Activated CD4-positive, alpha-beta T cell treated with anti-CD3 and anti-CD28 coated beads for 1 hour (primary cell): Measurements from ENCODE around the gene PTPA.
"Not testable (repeated sequence)": the region's sequence is repeated elsewhere in the genome, so short reads cannot be mapped to it uniquely, and the experiment has no call there.

Experiments
- DNase-seq: peaks from one replicate; pipeline ENCODE4 v3.0.0-alpha.2; 2020

PTPA gene

DNA sequence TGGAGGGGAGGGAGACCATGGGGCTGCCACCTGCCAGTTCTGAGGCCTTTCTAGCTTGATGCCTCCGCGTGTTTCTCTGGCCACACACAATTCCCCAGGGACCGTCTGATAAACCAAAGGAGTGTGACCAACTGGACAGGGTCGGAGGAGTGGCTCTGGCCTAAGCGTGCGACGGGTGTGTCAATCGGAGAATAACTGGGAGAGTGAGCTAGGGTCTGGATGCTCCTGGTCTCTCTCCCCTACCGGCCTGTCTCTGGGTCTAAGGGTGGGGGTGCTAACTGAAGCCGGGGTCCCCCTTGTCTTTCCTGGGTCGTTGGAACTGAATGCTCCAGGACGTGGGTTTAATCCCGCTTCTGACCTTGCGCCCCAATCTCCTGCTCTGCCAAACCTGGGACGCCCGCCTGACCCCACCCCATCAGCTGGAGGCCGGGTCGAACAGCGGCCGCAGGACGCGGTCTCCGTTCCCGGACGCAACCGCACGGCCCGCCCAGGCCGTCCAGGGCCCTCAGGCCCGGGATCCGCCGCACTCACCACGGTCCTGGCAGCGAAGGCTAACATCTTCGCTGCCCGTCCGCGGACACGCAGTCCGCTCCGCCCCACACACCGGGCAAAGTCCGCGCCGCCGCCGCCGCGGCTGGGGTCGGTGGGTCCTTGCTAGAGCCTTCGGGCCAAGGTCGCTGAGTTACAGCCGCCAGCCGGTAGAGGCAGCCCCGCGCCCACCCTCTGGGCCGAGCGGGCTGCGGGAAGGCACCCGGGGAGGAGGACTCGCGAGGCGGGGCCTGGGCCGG lies 1.1 kb upstream of the PTPA start:
- no peak for DNase-seq

DNA sequence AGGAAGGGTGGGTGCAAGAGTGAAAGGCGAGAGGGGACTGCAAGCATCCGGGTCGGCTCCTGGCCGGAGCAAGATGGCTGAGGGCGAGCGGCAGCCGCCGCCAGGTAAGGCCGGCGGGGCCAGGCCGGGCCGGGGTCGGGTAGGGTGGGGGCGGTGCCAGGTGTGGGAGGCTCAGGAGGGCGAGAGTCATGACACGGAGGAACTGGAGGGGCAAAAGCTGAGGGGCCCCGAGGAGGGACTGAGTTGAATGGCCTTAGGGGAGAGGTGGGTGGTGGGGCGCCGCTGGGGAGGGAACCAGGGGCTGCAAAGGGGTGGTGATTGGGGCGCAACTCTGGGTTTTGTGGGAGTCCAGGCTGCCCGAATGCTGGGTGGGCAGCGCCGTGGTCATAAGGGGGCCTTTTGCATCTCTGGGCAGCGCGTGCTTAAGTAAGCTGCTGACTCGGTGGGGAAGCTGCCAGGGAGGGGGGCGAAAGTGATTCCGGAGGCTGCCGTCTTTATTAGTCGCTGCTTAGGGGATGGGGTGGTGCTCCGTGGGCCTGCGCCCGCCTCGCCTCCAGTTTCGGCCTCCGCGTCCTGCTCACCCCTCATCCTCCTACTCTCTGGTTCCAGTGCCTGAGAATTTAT lies 425 bp downstream of the PTPA start:
- DNase-seq, result no peak

DNA sequence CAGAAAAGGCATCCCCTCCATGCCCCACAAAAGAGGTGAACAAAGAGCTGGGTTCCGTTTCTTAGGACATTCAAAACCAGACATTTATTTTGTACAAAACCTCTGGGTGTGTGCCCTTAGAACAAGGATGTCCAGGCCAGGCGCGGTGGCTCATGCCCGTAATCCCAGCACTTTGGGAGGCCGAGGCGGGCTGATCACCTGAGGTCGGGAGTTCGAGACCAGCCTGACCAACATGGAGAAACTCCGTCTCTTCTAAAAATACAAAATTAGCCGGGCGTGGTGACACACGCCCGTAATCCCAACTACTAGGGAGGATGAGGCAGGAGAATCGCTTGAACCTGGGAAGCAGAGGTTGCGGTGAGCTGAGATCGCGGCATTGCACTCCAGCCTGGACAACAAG lies 1.3 kb downstream of the PTPA start:
- not testable (repeated sequence) for DNase-seq

DNA sequence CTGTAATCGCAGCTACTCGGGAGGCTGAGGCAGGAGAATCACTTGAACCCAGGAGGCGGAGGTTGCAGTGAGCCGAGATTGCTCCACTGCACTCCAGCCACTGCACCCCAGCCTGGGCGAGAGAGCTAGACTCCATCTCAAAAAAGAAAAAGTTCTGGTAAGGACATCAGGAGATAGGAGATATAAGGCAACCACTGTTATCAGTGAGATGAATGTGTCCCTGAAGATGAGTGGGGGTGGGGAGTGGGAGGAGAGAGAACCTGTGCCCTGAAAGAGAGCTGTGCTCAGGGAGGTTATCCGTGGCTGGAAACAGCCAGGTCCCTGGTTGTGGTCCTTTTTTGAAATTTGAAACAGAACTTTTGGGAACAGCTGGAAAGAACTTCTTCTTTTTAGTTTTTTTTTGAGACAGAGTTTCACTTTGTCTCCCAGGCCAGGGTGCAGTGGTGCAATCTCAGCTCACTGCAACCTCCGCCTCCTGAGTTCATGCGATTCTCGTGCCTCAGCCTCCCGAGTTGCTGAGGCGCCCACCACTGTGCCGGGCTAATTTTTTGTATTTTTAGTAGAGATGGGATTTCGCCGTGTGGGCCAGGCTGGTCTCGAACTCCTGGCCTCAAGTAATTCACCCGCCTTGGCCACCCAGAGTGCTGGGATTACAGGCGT lies 2.6 kb downstream of the PTPA start:
- DNase-seq, result no peak

DNA sequence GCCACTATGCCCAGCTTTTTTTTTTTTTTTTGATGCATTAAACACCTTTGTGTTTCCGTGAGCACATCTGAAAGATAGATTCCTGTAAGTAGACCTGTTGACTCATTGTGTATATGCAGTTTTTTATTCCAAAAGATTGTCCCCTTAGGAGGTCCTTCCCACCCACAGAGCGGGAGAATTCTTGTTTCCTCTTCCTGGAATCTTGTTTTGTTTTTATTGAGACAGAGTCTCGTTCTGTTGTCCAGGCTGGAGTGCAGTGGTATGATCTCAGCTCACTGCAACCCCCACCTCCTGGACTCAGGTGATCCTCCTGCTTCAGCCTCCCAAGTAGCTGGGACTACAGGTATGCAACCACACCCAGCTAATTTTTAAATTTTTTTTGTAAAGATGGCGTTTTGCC lies 7.6 kb downstream of the PTPA start:
- DNase-seq, result no peak

DNA sequence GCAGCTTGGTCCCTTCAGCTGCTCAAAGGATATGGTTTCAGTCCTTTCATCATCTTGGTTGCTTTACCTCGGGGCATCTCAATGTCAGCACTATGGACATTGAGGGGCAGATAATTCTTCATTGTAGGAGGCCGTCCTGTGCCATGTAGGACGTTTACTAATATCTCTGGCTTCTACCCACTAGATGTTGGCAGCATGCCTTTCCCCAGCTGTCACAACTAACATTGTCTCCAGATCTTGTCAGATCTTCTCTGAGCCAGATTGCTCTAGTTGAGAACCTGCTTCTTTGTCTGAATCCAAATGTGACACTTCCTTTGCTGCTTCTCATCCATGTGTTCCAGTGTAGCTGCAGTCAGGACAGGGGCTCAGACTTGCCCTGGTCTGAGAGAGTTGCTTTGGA lies 10.3 kb downstream of the PTPA start:
- no peak for DNase-seq

DNA sequence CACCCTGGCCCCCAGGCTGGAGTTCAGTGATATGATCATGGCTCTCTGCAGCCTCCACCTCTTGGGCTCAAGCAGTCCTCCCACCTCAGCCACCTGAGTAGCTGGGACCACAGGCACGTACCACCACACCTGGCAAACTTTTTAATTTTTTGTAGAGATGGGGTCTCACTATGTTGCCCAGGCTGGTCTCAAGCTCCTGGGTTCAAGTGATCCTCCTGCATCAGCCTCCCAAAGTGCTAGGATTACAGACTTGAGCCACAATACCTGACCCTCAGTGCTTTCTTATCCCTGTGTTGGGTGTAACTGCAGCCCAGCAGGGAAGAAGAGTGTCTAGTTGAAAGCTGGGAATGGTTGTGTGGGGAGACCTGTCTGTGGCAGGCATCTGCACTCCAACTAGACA lies 10.9 kb downstream of the PTPA start:
- DNase-seq, result no peak

DNA sequence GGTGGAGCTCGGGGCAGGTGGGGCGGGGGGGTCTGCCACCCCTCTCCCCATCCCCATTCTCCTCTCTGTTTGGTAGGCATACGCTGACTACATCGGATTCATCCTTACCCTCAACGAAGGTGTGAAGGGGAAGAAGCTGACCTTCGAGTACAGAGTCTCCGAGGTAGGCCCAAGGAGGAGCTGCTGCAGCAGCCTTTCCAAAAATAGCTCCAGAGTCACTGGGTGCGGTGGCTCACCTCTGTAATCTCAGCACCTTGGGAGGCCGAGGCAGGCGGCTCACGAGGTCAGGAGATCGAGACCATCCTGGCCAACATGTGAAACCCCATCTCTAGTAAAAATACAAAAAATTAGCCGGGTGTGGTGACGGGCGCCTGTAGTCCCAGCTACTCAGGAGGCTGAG lies 11.8 kb downstream of the PTPA start:
- not testable (repeated sequence) for DNase-seq

DNA sequence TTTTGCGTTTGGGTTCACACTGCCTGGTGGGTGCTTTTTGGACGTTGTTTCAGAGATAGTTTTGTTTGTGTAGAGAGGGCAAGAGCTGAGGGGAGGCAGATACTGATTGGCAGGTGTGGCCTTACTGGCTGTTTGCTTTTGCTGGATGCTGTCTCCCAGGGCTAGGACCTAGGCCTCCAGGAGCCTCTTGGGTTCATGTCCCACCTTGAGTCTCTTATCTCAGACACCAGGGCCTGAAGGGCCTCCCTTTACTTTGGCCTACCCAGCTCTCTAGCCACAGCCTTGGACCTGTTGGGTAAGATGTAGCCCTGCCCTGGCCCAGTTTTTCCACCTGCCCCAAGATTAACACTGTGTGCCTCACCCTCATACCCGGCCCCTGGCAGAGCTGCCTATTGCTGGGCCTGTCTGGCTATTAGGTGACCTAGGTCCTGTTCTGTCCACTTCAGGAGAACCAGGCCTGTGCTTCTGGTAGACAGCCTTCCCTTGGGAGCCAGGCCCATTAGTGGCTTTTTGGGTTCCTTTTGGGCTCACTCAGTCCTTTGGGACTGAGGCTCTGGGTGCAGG lies 13.4 kb downstream of the PTPA start:
- DNase-seq, result no peak

DNA sequence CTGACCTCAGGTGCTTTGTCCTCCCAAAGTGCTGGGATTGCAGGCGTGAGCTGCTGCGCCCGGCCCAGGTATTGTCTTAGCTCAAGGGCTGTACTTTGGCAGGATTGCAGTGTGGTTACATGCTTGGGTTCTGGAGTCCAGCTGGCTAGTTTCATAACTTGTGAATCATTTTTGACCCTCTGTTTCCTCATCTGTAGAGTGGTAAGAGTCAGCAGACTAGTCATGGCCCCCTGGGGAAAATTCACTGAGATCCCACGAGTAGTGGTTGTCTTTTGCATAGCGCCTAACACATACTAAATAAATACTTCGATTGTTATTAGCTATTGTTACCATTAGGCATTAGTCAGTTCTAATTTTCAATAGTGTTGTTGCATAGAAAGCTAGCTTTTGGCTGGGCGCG lies 14.3 kb downstream of the PTPA start:
- DNase-seq, result no peak

DNA sequence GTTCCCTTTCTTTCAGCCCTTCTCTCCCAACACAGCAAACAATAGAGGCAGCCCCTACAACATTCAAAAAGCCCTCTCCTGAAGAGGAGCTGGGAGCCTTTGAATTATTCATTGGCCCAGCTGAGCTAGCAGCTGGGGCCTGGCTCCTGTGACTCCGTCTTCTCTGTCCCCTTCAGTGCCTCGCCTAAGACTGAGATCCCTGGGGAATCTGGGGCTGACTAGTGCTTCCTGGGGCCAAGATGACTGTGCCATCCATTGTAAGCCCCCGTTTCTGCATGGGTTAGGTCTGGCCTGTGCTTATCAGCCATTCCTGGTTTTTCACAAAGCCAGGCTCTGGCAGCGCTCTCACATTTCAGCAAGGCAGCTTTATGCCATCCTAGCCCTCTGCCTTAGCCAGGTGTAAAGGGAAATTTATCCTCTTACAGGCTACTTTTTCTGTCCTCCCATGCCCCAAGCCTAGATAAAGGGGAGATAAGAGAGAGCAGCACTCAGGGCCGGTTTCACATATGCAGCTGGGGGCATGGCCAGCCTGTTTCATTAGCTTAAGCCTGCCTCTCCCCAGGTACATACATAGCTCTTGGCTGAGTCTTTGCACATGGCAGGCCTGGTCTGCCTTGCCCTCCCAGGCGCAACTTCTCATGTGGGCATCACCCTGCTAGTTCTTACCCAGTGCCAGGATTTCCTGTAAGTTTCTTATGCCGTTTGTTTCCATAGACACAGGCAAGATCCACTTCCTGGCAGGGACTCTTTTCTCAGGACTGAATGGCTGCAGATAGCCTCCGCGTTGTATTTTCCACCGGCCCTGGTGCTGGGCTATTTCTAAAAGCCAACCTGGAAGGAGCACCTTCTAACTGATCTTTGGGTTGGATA lies 15.8 kb downstream of the PTPA start:
- no peak for DNase-seq

DNA sequence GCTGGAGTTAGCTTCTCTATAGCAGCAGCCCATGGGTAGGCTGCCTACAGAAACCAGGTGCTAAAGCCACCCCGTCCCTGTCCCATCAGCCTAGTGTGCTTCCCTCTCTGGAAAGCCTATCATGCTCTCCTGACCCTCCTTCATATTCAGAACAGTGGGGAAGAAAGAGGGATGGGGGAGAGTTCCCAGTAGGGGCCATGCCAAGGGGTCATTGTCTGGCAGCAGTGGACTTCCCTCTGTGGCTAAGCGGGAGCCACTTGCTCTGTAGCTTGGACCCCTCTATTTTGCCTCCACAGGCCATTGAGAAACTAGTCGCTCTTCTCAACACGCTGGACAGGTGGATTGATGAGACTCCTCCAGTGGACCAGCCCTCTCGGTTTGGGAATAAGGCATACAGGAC lies 17.5 kb downstream of the PTPA start:
- no peak for DNase-seq

DNA sequence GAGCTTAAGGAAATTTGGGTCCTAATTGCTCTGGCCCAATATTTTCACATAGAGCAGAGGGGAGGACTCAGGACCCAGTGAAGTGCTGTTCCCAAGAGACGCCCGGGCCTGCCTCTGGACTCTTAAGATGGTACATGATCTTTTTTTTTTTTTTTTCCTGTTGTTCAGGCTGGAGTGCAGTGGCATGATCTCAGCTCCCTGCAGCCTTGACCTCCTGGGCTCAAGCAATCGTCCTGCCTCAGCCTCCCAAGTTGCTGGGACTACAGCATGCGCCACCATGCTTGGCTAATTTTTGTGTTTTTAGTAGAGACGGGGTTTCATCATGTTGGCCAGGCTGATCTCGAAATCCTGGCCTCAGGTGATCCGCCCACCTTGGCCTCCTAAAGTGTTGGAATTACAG lies 19.1 kb downstream of the PTPA start:
- DNase-seq, result not testable (repeated sequence)

DNA sequence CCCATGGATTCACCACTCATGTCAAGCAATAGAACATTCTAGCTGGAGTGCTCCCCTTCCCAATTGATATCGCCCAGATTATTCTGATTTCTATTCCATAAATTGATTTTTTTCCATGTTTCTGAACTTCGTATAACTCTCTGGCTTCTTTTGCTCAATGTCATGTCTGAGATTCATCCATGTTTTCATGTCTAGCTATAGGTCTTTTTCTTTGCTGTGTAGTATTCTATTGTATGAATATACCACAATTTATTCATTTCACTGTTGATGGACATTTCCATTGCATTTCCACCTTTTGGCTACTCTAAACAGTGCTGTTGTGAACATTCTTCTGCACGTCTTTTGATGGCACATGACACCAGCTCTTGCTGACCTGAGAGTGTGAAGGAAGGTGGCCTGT lies 19.6 kb downstream of the PTPA start:
- DNase-seq, result no peak

DNA sequence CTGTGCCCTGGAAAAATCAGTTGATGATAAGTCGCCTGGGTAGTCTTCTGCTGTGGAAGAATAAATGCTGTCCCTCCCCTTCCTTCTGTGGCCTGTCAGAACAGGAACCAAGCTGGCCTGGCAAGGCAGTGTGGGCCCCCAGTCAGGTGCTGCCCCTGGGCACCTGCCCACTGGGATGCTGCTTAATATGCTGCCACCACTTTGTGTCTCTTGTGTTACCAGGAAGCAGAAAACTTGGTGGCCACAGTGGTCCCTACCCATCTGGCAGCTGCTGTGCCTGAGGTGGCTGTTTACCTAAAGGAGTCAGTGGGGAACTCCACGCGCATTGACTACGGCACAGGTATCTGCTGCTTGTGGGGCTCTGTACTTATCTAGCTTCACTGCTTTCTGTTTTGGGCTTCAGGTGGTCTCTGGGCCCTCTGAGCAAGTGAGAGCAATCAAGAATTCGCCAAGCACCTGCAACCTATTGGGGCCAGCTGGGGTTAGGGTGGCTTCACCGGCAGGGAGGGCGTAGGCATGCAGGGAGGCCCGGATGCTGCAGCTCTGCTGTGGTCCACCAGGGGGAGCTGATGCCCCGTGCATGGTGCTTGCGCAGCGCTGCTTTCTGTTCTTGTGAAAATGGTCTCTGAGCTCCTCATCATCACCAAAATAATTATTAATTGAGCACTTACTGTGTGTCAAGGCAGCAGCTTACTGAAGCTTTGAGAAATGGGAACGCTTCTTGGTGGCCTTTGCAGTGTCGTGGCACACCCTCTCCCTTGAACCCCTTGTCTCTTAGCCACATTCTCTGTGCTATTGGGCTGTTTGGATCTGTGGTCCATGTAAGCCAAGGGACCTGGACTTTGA lies 20.3 kb downstream of the PTPA start:
- peak; percentile 80 for DNase-seq

DNA sequence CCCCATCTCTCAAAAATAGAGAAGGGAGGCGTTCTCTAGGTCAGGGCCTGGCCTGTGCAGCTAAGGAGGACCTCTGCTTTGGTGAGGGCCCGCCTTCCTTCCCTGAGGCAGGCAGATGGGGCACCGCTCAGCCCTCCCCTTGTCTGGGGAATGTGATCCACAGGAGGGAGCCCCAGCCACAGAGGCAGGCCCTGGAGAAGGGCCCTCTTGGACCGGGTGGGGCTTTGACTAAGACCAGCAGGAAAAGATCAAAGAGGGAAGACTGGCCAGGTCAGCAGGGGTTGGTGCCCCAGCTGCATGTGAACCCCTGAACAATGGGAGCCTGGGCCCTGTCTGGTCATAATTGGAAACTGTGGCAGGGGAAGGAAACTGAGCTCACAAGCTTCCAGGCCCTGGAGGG lies 21.9 kb downstream of the PTPA start:
- no peak for DNase-seq

DNA sequence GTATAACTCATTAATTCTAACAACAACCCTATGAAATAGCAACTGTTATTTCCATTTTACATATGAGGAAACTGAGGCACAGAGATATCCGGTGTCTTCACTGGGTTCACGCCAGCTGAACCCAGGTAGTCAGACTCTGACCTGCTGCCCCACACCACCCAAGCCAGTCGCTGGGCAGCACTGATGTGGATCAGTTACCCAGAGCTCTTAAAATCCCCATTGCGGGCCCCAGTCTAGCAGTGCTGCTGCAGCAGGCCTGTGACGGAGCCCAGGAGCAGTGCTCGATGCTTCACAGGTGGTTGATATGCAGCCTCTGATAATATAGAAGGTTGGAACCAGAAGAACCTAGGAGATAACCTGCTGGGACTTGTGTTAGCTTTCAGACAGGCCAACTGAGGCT lies 24.3 kb downstream of the PTPA start:
- DNase-seq, result no peak

DNA sequence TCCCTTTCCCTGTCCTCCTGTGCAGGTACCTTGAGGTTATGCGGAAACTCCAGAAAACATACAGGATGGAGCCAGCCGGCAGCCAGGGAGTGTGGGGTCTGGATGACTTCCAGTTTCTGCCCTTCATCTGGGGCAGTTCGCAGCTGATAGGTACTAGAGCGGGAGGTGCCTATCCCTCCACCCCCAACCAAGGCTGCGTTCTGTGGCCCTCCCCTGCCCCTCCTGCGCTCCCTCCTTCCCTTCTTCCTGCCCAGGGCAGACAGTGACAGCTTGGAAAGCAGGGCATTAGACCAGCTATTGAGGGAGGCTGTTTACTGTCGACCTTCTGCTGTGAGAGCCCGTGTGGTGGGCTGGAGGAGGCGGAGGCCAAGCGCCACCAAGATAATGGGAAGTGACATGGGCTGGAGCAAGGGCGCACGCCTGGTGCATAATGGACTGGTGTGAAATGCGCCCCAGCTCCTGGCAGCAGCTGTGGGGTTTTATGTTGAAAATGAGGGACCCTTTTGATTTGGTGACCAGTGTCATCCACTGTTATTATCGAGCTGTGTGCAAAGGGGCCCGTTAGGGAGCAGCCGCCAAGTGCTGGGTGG lies 25.3 kb downstream of the PTPA start:
- DNase-seq, result no peak

DNA sequence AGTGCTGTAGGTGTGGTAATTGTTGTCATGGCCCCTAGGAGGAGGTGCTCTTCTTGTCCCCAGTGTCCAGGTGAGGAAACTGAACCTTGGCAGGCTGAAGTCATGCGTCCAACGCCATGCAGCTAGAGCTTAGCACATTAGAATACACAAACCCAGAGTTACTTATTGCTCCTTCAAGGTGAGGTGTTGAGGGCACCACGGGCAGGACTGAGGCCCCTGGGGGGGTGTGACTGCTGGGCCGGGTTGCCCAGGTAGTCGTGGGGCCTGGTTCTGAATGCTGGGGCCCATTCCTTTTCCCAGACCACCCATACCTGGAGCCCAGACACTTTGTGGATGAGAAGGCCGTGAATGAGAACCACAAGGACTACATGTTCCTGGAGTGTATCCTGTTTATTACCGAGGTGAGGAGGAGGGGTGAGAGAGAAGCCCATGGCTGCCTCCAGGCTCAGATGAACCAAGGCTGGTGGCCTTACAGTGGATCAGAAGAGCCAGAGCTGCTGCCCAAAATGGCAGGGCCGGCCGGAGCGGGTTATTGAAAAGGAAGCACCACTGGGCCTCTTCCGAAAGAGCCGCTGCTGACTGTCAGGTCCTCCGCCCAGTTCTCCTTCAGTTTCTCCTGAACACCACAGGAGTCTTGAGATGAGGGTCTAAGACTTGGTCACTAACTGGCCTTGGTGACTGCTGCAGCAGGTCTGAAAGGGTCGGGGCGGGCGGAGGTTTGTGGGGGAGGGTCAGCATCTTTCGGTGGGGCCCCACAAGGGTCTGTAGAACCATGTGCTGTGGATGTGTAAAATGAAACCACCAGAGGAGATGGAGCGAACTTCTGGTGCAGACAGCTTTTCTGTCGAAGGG lies 26.3 kb downstream of the PTPA start:
- no peak for DNase-seq

DNA sequence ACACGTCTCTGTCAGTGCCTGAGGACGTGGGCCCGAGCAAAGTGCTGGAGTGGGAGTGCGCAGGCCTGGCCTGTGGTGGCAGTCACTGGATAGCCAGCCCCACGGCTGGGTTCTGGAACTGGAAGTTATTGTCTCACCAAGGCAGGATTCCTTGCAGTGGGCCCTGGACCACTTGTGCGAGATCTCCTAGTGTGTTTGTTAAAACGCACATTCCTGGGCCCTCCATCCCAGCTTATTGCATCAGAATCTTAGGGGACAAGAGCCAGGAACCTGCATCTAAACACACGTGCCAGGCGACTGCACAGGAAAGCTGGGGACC lies 26.9 kb downstream of the PTPA start:
- no peak for DNase-seq
